GM23248 (cell line): ENCODE measurements around the gene COL13A1. TPM values are rescaled to one million over a fixed set of nuclear protein-coding genes. Genes with fewer than 3 reads are reported as not detected.

Experiments used
- DNase-seq: peaks from one replicate; pipeline ENCODE4 v3.0.0-alpha.2; 2015
- H2AFZ ChIP-seq: fragments of 200-600 bp; sonication (generic); 2 replicates; pipeline ENCODE4 v1.6.1; 2016; ENCODE audit warnings: antibody characterized with exemption
- H3F3A ChIP-seq: fragments of 200-600 bp; sonication (generic); 2 replicates; pipeline ENCODE4 v1.6.1; 2016; ENCODE audit warnings: mild to moderate bottlenecking, antibody characterized with exemption, mixed run types; ENCODE audit not compliant: insufficient read depth
- H3K27ac ChIP-seq: fragments of 200-600 bp; sonication (generic); 2 replicates; pipeline ENCODE4 v1.5.1; 2016; ENCODE audit warnings: mild to moderate bottlenecking
- H3K27me3 ChIP-seq: fragments of 200-600 bp; sonication (generic); replicated peaks from 2 replicates; pipeline ENCODE4 v1.6.1; 2016; ENCODE audit warnings: mild to moderate bottlenecking; ENCODE audit not compliant: insufficient read depth
- H3K36me3 ChIP-seq: fragments of 200-600 bp; sonication (generic); 2 replicates; pipeline ENCODE4 v1.6.1; 2016; ENCODE audit warnings: low read depth, mild to moderate bottlenecking
- H3K4me1 ChIP-seq: fragments of 200-600 bp; sonication (generic); 2 replicates; pipeline ENCODE4 v1.6.1; 2016; ENCODE audit warnings: mild to moderate bottlenecking; ENCODE audit not compliant: insufficient read depth
- H3K4me2 ChIP-seq: fragments of 200-600 bp; sonication (generic); one replicate; pipeline ENCODE4 v1.6.1; 2016; ENCODE audit warnings: mild to moderate bottlenecking; ENCODE audit not compliant: unreplicated experiment
- H3K4me3 ChIP-seq: fragments of 200-600 bp; sonication (generic); 2 replicates; pipeline ENCODE4 v1.5.1; 2016; ENCODE audit warnings: mild to moderate bottlenecking
- H3K79me2 ChIP-seq: fragments of 200-600 bp; sonication (generic); 2 replicates; pipeline ENCODE4 v1.6.1; 2016; ENCODE audit warnings: mild to moderate bottlenecking; ENCODE audit not compliant: insufficient read depth
- H3K9ac ChIP-seq: fragments of 200-600 bp; sonication (generic); 2 replicates; pipeline ENCODE4 v1.6.1; 2016; ENCODE audit warnings: mild to moderate bottlenecking
- H3K9me2 ChIP-seq: fragments of 200-600 bp; sonication (generic); 2 replicates; pipeline ENCODE4 v1.6.1; 2016; ENCODE audit warnings: mixed run types, mild to moderate bottlenecking, moderate library complexity; ENCODE audit not compliant: insufficient read depth
- H3K9me3 ChIP-seq: fragments of 200-600 bp; sonication (generic); one replicate; pipeline ENCODE4 v1.6.1; 2017; ENCODE audit warnings: low read depth
- H4K20me1 ChIP-seq: fragments of 200-600 bp; sonication (generic); 2 replicates; pipeline ENCODE4 v1.6.0; 2016; ENCODE audit not compliant: insufficient read depth
- EZH2 ChIP-seq: fragments of 200-600 bp; sonication (generic); IDR thresholded peaks from 2 replicates; pipeline ENCODE4 v1.6.1; 2018; ENCODE audit warnings: antibody characterized with exemption, mild to moderate bottlenecking; ENCODE audit not compliant: insufficient read depth, poor library complexity, severe bottlenecking
- EZH2phosphoT487 ChIP-seq: fragments of 200-600 bp; sonication (generic); IDR thresholded peaks from 2 replicates; pipeline ENCODE4 v1.6.1; 2018; ENCODE audit warnings: antibody characterized with exemption, moderate library complexity, mild to moderate bottlenecking, low read depth; ENCODE audit not compliant: insufficient read depth
- WGBS, 2 experiments: methylation state at CpG; one replicate each; pipeline ENCODE4 v1.1.6; 2015 to 2017; ENCODE audit warnings: low lambda C conversion rate in 2 of 2, low coverage in 1 of 2; ENCODE audit errors: missing lambda C conversion rate in 2 of 2; 5-methylcytosine and 5-hydroxymethylcytosine counted together
- in situ Hi-C: fragments of 300-500 bp; cut with MboI; formaldehyde crosslinking; loops from 2 replicates; pipeline ENCODE4 v1.15.0; 2020
- polyA plus RNA-seq: library from polyadenylated mRNA; unstranded; fragments of >200 nt; fragmentation: Nextera tagmentation; extraction: Ambion mirVana; gene quantifications from 2 replicates; pipeline ENCODE4 v1.2.1, GENCODE V29; 2016
- total RNA-seq: library from RNA; depleted of rRNA; stranded (reverse); fragments of >200 nt; shearing (Covaris generic); gene quantifications from 2 replicates; pipeline ENCODE4 v1.2.3, GENCODE V29; 2014

The COL13A1 gene
- total and polyA plus RNA-seq, 2 experiments from 2014 or later, result 12.8 to 17.3 TPM

GRCh38 chr10:69781576-69781975 lies 20.1 kb upstream of the COL13A1 start:
- 11 to 17% methylated on average over 3 of the region's 3 CpGs for WGBS, 2 experiments

GRCh38 chr10:69783515-69783914 lies 18.2 kb upstream of the COL13A1 start:
- WGBS, 2 experiments, result 20 to 31% methylated on average over 2 of the region's 2 CpGs

More at GRCh38 chr10:69781576-69781975, 20.1 kb upstream of the COL13A1 start:
- TF ChIP-seq EZH2phosphoT487 (no peak), EZH2 (no peak)
- H3K27ac ChIP-seq, result no peak overlapping the region
- no peaks in the 10 kb centered on the region for H3F3A ChIP-seq
- H3K9ac ChIP-seq, result no peak overlapping the region
- H3K27me3 ChIP-seq, result peaks cover 58% of the 10 kb centered on the region
- no peaks in the 10 kb centered on the region for H3K79me2 ChIP-seq
- H2AFZ ChIP-seq, result no peak overlapping the region
- H3K4me2 ChIP-seq, result no peak overlapping the region
- no peak overlapping the region for H3K4me3 ChIP-seq
- in situ Hi-C loops, result loop anchor here (10.0 kb wide), 1 partner anchor 133 kb away; no protein-coding TSS in a partner anchor
- H3K4me1 ChIP-seq, result no peaks in the 10 kb centered on the region
- H3K9me3 ChIP-seq, result no peaks in the 10 kb centered on the region
- peak; percentile 36 for DNase-seq
- no peaks in the 10 kb centered on the region for H3K36me3 ChIP-seq
- no peaks in the 10 kb centered on the region for H4K20me1 ChIP-seq
- H3K9me2 ChIP-seq, result no peaks in the 10 kb centered on the region

GRCh38 chr10:69786791-69787190 lies 14.9 kb upstream of the COL13A1 start:
- no peak overlapping the region for H3K4me3 ChIP-seq
- H3K9me2 ChIP-seq, result no peaks in the 10 kb centered on the region
- H3K4me2 ChIP-seq, result no peak overlapping the region
- TF ChIP-seq EZH2phosphoT487, result no peak
- H3K27me3 ChIP-seq, result peaks cover 45% of the 10 kb centered on the region
- H4K20me1 ChIP-seq, result no peaks in the 10 kb centered on the region
- peak overlapping the region; percentile 63; the same call in 1 of the 2 replicates for H2AFZ ChIP-seq
- no peak overlapping the region for H3K27ac ChIP-seq
- H3K9ac ChIP-seq, result no peak overlapping the region
- no peaks in the 10 kb centered on the region for H3K4me1 ChIP-seq
- H3K79me2 ChIP-seq, result no peaks in the 10 kb centered on the region
- 50 to 65% methylated on average over 1 of the region's 1 CpG for WGBS, 2 experiments
- in situ Hi-C loops, result loop anchor here (10.0 kb wide), 1 partner anchor 128 kb away; no protein-coding TSS in a partner anchor
- no peaks in the 10 kb centered on the region for H3F3A ChIP-seq
- DNase-seq, result peak; percentile 67
- no peaks in the 10 kb centered on the region for H3K9me3 ChIP-seq
- H3K36me3 ChIP-seq, result no peaks in the 10 kb centered on the region

More at GRCh38 chr10:69783515-69783914, 18.2 kb upstream of the COL13A1 start:
- H4K20me1 ChIP-seq, result no peaks in the 10 kb centered on the region
- no peaks in the 10 kb centered on the region for H3K9me2 ChIP-seq
- no peaks in the 10 kb centered on the region for H3K79me2 ChIP-seq
- no peak overlapping the region for H2AFZ ChIP-seq
- no peaks in the 10 kb centered on the region for H3K9me3 ChIP-seq
- H3K4me1 ChIP-seq, result no peaks in the 10 kb centered on the region
- H3K27ac ChIP-seq, result no peak overlapping the region
- peaks cover 55% of the 10 kb centered on the region for H3K27me3 ChIP-seq
- H3F3A ChIP-seq, result no peaks in the 10 kb centered on the region
- in situ Hi-C loops, result loop anchor here (10.0 kb wide), 1 partner anchor 131 kb away; no protein-coding TSS in a partner anchor
- H3K36me3 ChIP-seq, result no peaks in the 10 kb centered on the region
- TF ChIP-seq EZH2phosphoT487 (no peak), EZH2 (no peak)
- no peak overlapping the region for H3K9ac ChIP-seq
- no peak overlapping the region for H3K4me3 ChIP-seq
- no peak overlapping the region for H3K4me2 ChIP-seq
- DNase-seq, result no peak

- TF ChIP-seq EZH2phosphoT487 (no peak), EZH2 (no peak)
- Histone ChIP-seq H2AFZ (no peak overlapping the region), H3K4me3 (no peak overlapping the region), H3F3A (no peaks in the 10 kb centered on the region), H3K9me2 (no peaks in the 10 kb centered on the region), H3K79me2 (no peaks in the 10 kb centered on the region), H3K36me3 (no peaks in the 10 kb centered on the region), H3K4me1 (no peaks in the 10 kb centered on the region), H3K27ac (no peak overlapping the region), H3K9ac (no peak overlapping the region), H3K4me2 (no peak overlapping the region), H3K9me3 (no peaks in the 10 kb centered on the region), H3K27me3 (peaks cover 38% of the 10 kb centered on the region), H4K20me1 (no peaks in the 10 kb centered on the region)
- 86 to 89% methylated on average over 6 of the region's 6 CpGs for WGBS, 2 experiments
- in situ Hi-C loops, result loop anchor here (10.0 kb wide), 1 partner anchor 127 kb away; no protein-coding TSS in a partner anchor
- DNase-seq, result no peak
Observed at GRCh38 chr10:69787681-69788080, 14.0 kb upstream of the COL13A1 start.
